GM19193 (cell line): ENCODE results near the gene CEBPZOS.

ENCODE experiments used
- POLR2A ChIP-seq: IDR thresholded peaks from 4 replicates; pipeline ENCODE4 v1.6.1; 2011; ENCODE audit not compliant: insufficient read depth, insufficient read length; ENCODE audit errors: extremely low read depth

The CEBPZOS gene

GRCh38 chr2:37181726-37182684, 14.3 kb upstream of the CEBPZOS start:
- TF ChIP-seq POLR2A: no peak

- TF ChIP-seq POLR2A: no peak
Observed at GRCh38 chr2:37188570-37188969, 7.7 kb upstream of the CEBPZOS start, which contains the start of gene SULT6B1. TSS of gene SULT6B1 (minus strand) at chr2:37188670. CDS start at chr2:37188640, 30 bp downstream.

GRCh38 chr2:37189452-37190153, 6.7 kb upstream of the CEBPZOS start:
- TF ChIP-seq POLR2A: no peak

GRCh38 chr2:37190290-37190689, 6.0 kb upstream of the CEBPZOS start:
- TF ChIP-seq POLR2A: no peak

GRCh38 chr2:37191253-37191652, 5.0 kb upstream of the CEBPZOS start:
- no peak for TF ChIP-seq POLR2A

- TF ChIP-seq POLR2A: no peak
Observed at GRCh38 chr2:37191747-37192146, 4.5 kb upstream of the CEBPZOS start.

- TF ChIP-seq POLR2A: no peak
Observed at GRCh38 chr2:37192551-37192950, 3.7 kb upstream of the CEBPZOS start.

GRCh38 chr2:37198681-37199065, 2.4 kb downstream of the CEBPZOS start:
- no peak for TF ChIP-seq POLR2A

- TF ChIP-seq POLR2A: no peak
Observed at GRCh38 chr2:37201208-37201607, 4.9 kb downstream of the CEBPZOS start.

- no peak for TF ChIP-seq POLR2A
Observed at GRCh38 chr2:37201766-37202165, 5.5 kb downstream of the CEBPZOS start.

- no peak for TF ChIP-seq POLR2A
Observed at GRCh38 chr2:37203708-37204107, 7.4 kb downstream of the CEBPZOS start.

- no peak for TF ChIP-seq POLR2A
Observed at GRCh38 chr2:37205689-37206341, 9.5 kb downstream of the CEBPZOS start.

GRCh38 chr2:37211212-37211611, 14.9 kb downstream of the CEBPZOS start:
- no peak for TF ChIP-seq POLR2A

GRCh38 chr2:37211939-37212338, 15.6 kb downstream of the CEBPZOS start:
- TF ChIP-seq POLR2A: no peak

GRCh38 chr2:37215250-37215649, 19.0 kb downstream of the CEBPZOS start:
- no peak for TF ChIP-seq POLR2A
